HG03097 (cell line): ENCODE measurements around the gene SLC6A18.

Experiments
- ATAC-seq: cut with Tn5 transposase; IDR thresholded peaks from one replicate; pipeline ENCODE4 v1.9.1; 2021; ENCODE audit not compliant: unreplicated experiment, low FRiP score

SLC6A18 gene

GRCh38 chr5:1214163-1214935, 10.8 kb upstream of the SLC6A18 start:
- no peak for ATAC-seq

GRCh38 chr5:1214936-1215220, 10.3 kb upstream of the SLC6A18 start:
- no peak for ATAC-seq

GRCh38 chr5:1215320-1216096, 9.7 kb upstream of the SLC6A18 start:
- no peak for ATAC-seq

GRCh38 chr5:1216211-1216917, 8.8 kb upstream of the SLC6A18 start:
- no peak for ATAC-seq

GRCh38 chr5:1216918-1217295, 8.3 kb upstream of the SLC6A18 start:
- no peak for ATAC-seq

- no peak for ATAC-seq
These were observed 7.5 kb upstream of the SLC6A18 start for GRCh38 chr5:1217596-1218206.

- no peak for ATAC-seq
These were observed 6.7 kb upstream of the SLC6A18 start for GRCh38 chr5:1218351-1219080.

- ATAC-seq, result no peak
These were observed 5.9 kb upstream of the SLC6A18 start for GRCh38 chr5:1219098-1219767.

- ATAC-seq, result no peak
These were observed 5.4 kb upstream of the SLC6A18 start for GRCh38 chr5:1219768-1220100.

GRCh38 chr5:1220351-1220750, 4.8 kb upstream of the SLC6A18 start:
- ATAC-seq, result no peak

GRCh38 chr5:1220831-1221230, 4.3 kb upstream of the SLC6A18 start:
- no peak for ATAC-seq

- no peak for ATAC-seq
These were observed 3.5 kb upstream of the SLC6A18 start for GRCh38 chr5:1221721-1222120.

GRCh38 chr5:1222147-1222546, 3.0 kb upstream of the SLC6A18 start:
- no peak for ATAC-seq

- no peak for ATAC-seq
These were observed 2.4 kb upstream of the SLC6A18 start for GRCh38 chr5:1222621-1223277.

- no peak for ATAC-seq
These were observed 1.9 kb upstream of the SLC6A18 start for GRCh38 chr5:1223278-1223670.

- ATAC-seq, result no peak
These were observed 550 bp upstream of the SLC6A18 start for GRCh38 chr5:1224631-1225030.

GRCh38 chr5:1226231-1226630, 1.1 kb downstream of the SLC6A18 start:
- no peak for ATAC-seq

GRCh38 chr5:1226839-1227581, 1.8 kb downstream of the SLC6A18 start:
- ATAC-seq, result no peak

- no peak for ATAC-seq
These were observed 2.5 kb downstream of the SLC6A18 start for GRCh38 chr5:1227667-1228066.
